ENCODE data around the gene C1orf56. TPM values are rescaled to one million over a fixed set of nuclear protein-coding genes. Genes with fewer than 3 reads are reported as not detected.

Gene C1orf56
- total RNA-seq, 4 donors from 2014 or later = 3.1 to 4.6 (median 3.6) TPM

GRCh38 chr1:151098126-151098525 lies 50.6 kb downstream of the C1orf56 start:
- WGBS, 2 donors = 86 to 96% methylated on average over 1 of the region's 1 CpG
- DNase-seq (ENCODE audit: low spot score in 2 of 2) = no peak
- intact Hi-C loops (cut with DNase I; ENCODE audit: low total_unique reads) = no loop called here
- no peak for TF ChIP-seq POLR2A (IDR thresholded peaks at IDR 0.05)
- TF ChIP-seq, protein P1, sequence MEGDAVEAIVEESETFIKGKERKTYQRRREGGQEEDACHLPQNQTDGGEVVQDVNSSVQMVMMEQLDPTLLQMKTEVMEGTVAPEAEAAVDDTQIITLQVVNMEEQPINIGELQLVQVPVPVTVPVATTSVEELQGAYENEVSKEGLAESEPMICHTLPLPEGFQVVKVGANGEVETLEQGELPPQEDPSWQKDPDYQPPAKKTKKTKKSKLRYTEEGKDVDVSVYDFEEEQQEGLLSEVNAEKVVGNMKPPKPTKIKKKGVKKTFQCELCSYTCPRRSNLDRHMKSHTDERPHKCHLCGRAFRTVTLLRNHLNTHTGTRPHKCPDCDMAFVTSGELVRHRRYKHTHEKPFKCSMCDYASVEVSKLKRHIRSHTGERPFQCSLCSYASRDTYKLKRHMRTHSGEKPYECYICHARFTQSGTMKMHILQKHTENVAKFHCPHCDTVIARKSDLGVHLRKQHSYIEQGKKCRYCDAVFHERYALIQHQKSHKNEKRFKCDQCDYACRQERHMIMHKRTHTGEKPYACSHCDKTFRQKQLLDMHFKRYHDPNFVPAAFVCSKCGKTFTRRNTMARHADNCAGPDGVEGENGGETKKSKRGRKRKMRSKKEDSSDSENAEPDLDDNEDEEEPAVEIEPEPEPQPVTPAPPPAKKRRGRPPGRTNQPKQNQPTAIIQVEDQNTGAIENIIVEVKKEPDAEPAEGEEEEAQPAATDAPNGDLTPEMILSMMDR (IDR thresholded peaks at IDR 0.05) = no peak
- H3K4me3 ChIP-seq (ENCODE audit: low read depth, poor library complexity, severe bottlenecking) = no peak overlapping the region

Other genes starting within 250 kb of the C1orf56 start
- 100 to 1,000 TPM in 2 of 4 donors, 10 to 100 TPM in 2; 73.3 to 205 (median 90.2) TPM for gene CTSK, start 239.5 kb upstream of the C1orf56 start, total RNA-seq
- gene ARNT, start 171.2 kb upstream of the C1orf56 start, total RNA-seq = 10 to 100 TPM; 32.8 to 50.8 (median 45.0) TPM
- not detected for gene CTXND2, start 160.6 kb upstream of the C1orf56 start, total RNA-seq
- 10 to 100 TPM; 23.5 to 38.1 (median 32.8) TPM for gene SETDB1, start 121.4 kb upstream of the C1orf56 start, total RNA-seq
- gene CERS2, start 72.9 kb upstream of the C1orf56 start, total RNA-seq = 10 to 100 TPM; 28.8 to 50.1 (median 41.3) TPM
- 100 to 1,000 TPM in 1 of 4 donors, 10 to 100 TPM in 3; 55.1 to 103 (median 82.4) TPM for gene ANXA9, start 65.5 kb upstream of the C1orf56 start, total RNA-seq
- gene MINDY1, start 40.8 kb upstream of the C1orf56 start, total RNA-seq = 10 to 100 TPM; 28.5 to 36.6 (median 30.8) TPM
- 10 to 100 TPM; 12.9 to 30.7 (median 22.9) TPM for gene PRUNE1, start 39.3 kb upstream of the C1orf56 start, total RNA-seq
- gene BNIPL, start 11.2 kb upstream of the C1orf56 start, total RNA-seq = 100 to 1,000 TPM; 220 to 297 (median 254) TPM
- 10 to 100 TPM; 88.8 to 93.5 (median 92.0) TPM for gene CDC42SE1, start 11.9 kb downstream of the C1orf56 start, total RNA-seq
- 1 to 10 TPM in 1 of 4 donors, under 1 TPM in 3; 0.47 to 1.6 (median 0.70) TPM for gene MLLT11, start 12.6 kb downstream of the C1orf56 start, total RNA-seq
- gene GABPB2, start 23.0 kb downstream of the C1orf56 start, total RNA-seq = 10 to 100 TPM in 2 of 4 donors, 1 to 10 TPM in 2; 8.1 to 16.6 (median 11.0) TPM
- 10 to 100 TPM in 2 of 4 donors, 1 to 10 TPM in 2; 9.7 to 30.4 (median 14.3) TPM for gene SEMA6C, start 98.9 kb downstream of the C1orf56 start, total RNA-seq
- 1 to 10 TPM; 1.2 to 5.6 (median 3.0) TPM for gene TNFAIP8L2, start 108.9 kb downstream of the C1orf56 start, total RNA-seq
- gene LYSMD1, start 118.2 kb downstream of the C1orf56 start, total RNA-seq = 10 to 100 TPM in 3 of 4 donors, 1 to 10 TPM in 1; 9.2 to 16.1 (median 11.8) TPM
- 10 to 100 TPM; 24.1 to 38.8 (median 27.3) TPM for gene SCNM1, start 118.4 kb downstream of the C1orf56 start, total RNA-seq
- under 1 TPM in 1 of 4 donors, not detected in 3; 0.49 TPM for gene TMOD4, start 128.2 kb downstream of the C1orf56 start, total RNA-seq
- gene VPS72, start 142.4 kb downstream of the C1orf56 start, total RNA-seq = 10 to 100 TPM; 27.3 to 43.3 (median 31.1) TPM
- gene PIP5K1A, start 150.8 kb downstream of the C1orf56 start, total RNA-seq = 10 to 100 TPM; 27.7 to 67.6 (median 44.1) TPM
- gene PSMD4, start 207.0 kb downstream of the C1orf56 start, total RNA-seq = 100 to 1,000 TPM in 3 of 4 donors, 10 to 100 TPM in 1; 69.9 to 122 (median 118) TPM
- 10 to 100 TPM; 21.9 to 45.0 (median 32.2) TPM for gene ZNF687, start 234.5 kb downstream of the C1orf56 start, total RNA-seq

Measured in lower leg skin (tissue), 4 donors.